ENCODE results near the gene ASTN2. TPM values are rescaled to one million over a fixed set of nuclear protein-coding genes. Genes with fewer than 3 reads are reported as not detected.

ASTN2 gene
- total RNA-seq, 2 donors from 2014 or later: 113 to 153 TPM

- TF ChIP-seq CTCF (IDR thresholded peaks at IDR 0.05) (no peak), POLR2AphosphoS5 (IDR thresholded peaks at IDR 0.05) (no peak), POLR2A (IDR thresholded peaks at IDR 0.05) (no peak)
- H3K4me3 ChIP-seq: no peak overlapping the region
- 33% methylated on average over 4 of the region's 4 CpGs for WGBS
- H3K9me3 ChIP-seq: no peaks in the 10 kb centered on the region
- DNase-seq (ENCODE audit: low spot score): no peak
- H3K27me3 ChIP-seq (replicated peaks; ENCODE audit: insufficient read depth): no peaks in the 10 kb centered on the region
- H3K36me3 ChIP-seq: no peaks in the 10 kb centered on the region
- H3K27ac ChIP-seq: no peak overlapping the region
- H3K4me1 ChIP-seq (replicated peaks): no peaks in the 10 kb centered on the region
- intact Hi-C loops (cut with DNase I): no loop called here
These were observed 69.8 kb downstream of the ASTN2 start for GRCh38 chr9:117344892-117345660.

GRCh38 chr9:117343427-117343826, 71.4 kb downstream of the ASTN2 start:
- no peaks in the 10 kb centered on the region for H3K27me3 ChIP-seq (replicated peaks; ENCODE audit: insufficient read depth)
- DNase-seq (ENCODE audit: low spot score): no peak
- TF ChIP-seq POLR2AphosphoS5 (IDR thresholded peaks at IDR 0.05): no peak
- TF ChIP-seq CTCF (IDR thresholded peaks at IDR 0.05): no peak
- TF ChIP-seq POLR2A (IDR thresholded peaks at IDR 0.05): no peak
- no peak overlapping the region for H3K4me3 ChIP-seq
- 43% methylated on average over 1 of the region's 1 CpG for WGBS
- H3K36me3 ChIP-seq: no peaks in the 10 kb centered on the region
- H3K9me3 ChIP-seq: no peaks in the 10 kb centered on the region
- peaks cover 2% of the 10 kb centered on the region for H3K4me1 ChIP-seq (replicated peaks)
- intact Hi-C loops (cut with DNase I): no loop called here
- no peak overlapping the region for H3K27ac ChIP-seq

GRCh38 chr9:117341151-117341550, 73.7 kb downstream of the ASTN2 start:
- WGBS: 35% methylated on average over 2 of the region's 2 CpGs
- TF ChIP-seq CTCF (IDR thresholded peaks at IDR 0.05) (no peak), POLR2AphosphoS5 (IDR thresholded peaks at IDR 0.05) (no peak), POLR2A (IDR thresholded peaks at IDR 0.05) (no peak)
- intact Hi-C loops (cut with DNase I): no loop called here

GRCh38 chr9:117340422-117340821, 74.4 kb downstream of the ASTN2 start:
- intact Hi-C loops (cut with DNase I): no loop called here
- H3K4me3 ChIP-seq: no peak overlapping the region
- no peak for DNase-seq (ENCODE audit: low spot score)
- 88% methylated on average over 4 of the region's 4 CpGs for WGBS
- peaks cover 2% of the 10 kb centered on the region for H3K4me1 ChIP-seq (replicated peaks)
- TF ChIP-seq POLR2AphosphoS5 (IDR thresholded peaks at IDR 0.05): no peak
- H3K27ac ChIP-seq: no peak overlapping the region
- H3K9me3 ChIP-seq: no peaks in the 10 kb centered on the region
- H3K27me3 ChIP-seq (replicated peaks; ENCODE audit: insufficient read depth): no peaks in the 10 kb centered on the region
- no peaks in the 10 kb centered on the region for H3K36me3 ChIP-seq

More at GRCh38 chr9:117341151-117341550, 73.7 kb downstream of the ASTN2 start:
- peaks cover 2% of the 10 kb centered on the region for H3K4me1 ChIP-seq (replicated peaks)
- no peak for DNase-seq (ENCODE audit: low spot score)
- no peaks in the 10 kb centered on the region for H3K9me3 ChIP-seq
- no peaks in the 10 kb centered on the region for H3K27me3 ChIP-seq (replicated peaks; ENCODE audit: insufficient read depth)
- H3K36me3 ChIP-seq: no peaks in the 10 kb centered on the region
- H3K27ac ChIP-seq: no peak overlapping the region
- H3K4me3 ChIP-seq: no peak overlapping the region

- no peak for TF ChIP-seq POLR2AphosphoS5 (IDR thresholded peaks at IDR 0.05)
- peaks cover 2% of the 10 kb centered on the region for H3K4me1 ChIP-seq (replicated peaks)
- no peak overlapping the region for H3K4me3 ChIP-seq
- H3K27ac ChIP-seq: no peak overlapping the region
- H3K9me3 ChIP-seq: no peaks in the 10 kb centered on the region
- H3K36me3 ChIP-seq: no peaks in the 10 kb centered on the region
- no peak for DNase-seq (ENCODE audit: low spot score)
- intact Hi-C loops (cut with DNase I): no loop called here
- H3K27me3 ChIP-seq (replicated peaks; ENCODE audit: insufficient read depth): no peaks in the 10 kb centered on the region
- 13% methylated on average over 2 of the region's 2 CpGs for WGBS
These were observed 78.9 kb downstream of the ASTN2 start for GRCh38 chr9:117335837-117336433.

- TF ChIP-seq CTCF (IDR thresholded peaks at IDR 0.05) (no peak), POLR2AphosphoS5 (IDR thresholded peaks at IDR 0.05) (no peak), POLR2A (IDR thresholded peaks at IDR 0.05) (no peak)
- 71% methylated on average over 2 of the region's 2 CpGs for WGBS
These were observed 80.8 kb downstream of the ASTN2 start for GRCh38 chr9:117334101-117334500.

More at GRCh38 chr9:117334101-117334500, 80.8 kb downstream of the ASTN2 start:
- Histone ChIP-seq H3K36me3 (no peaks in the 10 kb centered on the region), H3K9me3 (no peaks in the 10 kb centered on the region), H3K4me1 (replicated peaks) (no peaks in the 10 kb centered on the region), H3K27me3 (replicated peaks; ENCODE audit: insufficient read depth) (no peaks in the 10 kb centered on the region), H3K27ac (no peak overlapping the region), H3K4me3 (no peak overlapping the region)
- DNase-seq (ENCODE audit: low spot score): no peak
- intact Hi-C loops (cut with DNase I): no loop called here

All from prostate gland (tissue), 2 donors.